ENCODE data around the gene NCMAP.
A peak's percentile ranks its signal among the peaks of the same experiment; 100 is the strongest.

Gene NCMAP

GRCh38 chr1:24586970-24587820 is 31.3 kb downstream of the NCMAP start:
- no peak overlapping the region for H3K9ac ChIP-seq (ENCODE audit: low read length)
- H3K23ac ChIP-seq (ENCODE audit: low read length) = no peak overlapping the region
- no peaks in the 10 kb centered on the region for H3K36me3 ChIP-seq (ENCODE audit: control insufficient read depth in 1 of 2, insufficient read depth in 2 of 2, low read length in 2 of 2)
- no peak overlapping the region for H2BK120ac ChIP-seq (ENCODE audit: insufficient read depth, low read length, poor library complexity)
- H3K9me3 ChIP-seq (ENCODE audit: insufficient read depth, low read depth, low read length) = no peaks in the 10 kb centered on the region
- H2AFZ ChIP-seq (ENCODE audit: insufficient read depth, low read length, poor library complexity) = no peak overlapping the region
- H3K4me1 ChIP-seq (ENCODE audit: control insufficient read depth in 1 of 2, insufficient read depth in 2 of 2, low read length in 2 of 2) = peaks cover 8 to 9% of the 10 kb centered on the region in 2 experiments
- no peak overlapping the region for H3K14ac ChIP-seq (ENCODE audit: low read length)
- H2BK5ac ChIP-seq (ENCODE audit: low read depth, low read length, poor library complexity) = no peak overlapping the region
- peaks cover 6% of the 10 kb centered on the region for H3K79me1 ChIP-seq (ENCODE audit: low read length)
- no peaks in the 10 kb centered on the region for H3K79me2 ChIP-seq (ENCODE audit: control insufficient read depth, insufficient read depth, low read length, poor library complexity)
- H3K4ac ChIP-seq (ENCODE audit: low read depth, low read length) = no peak overlapping the region
- DNase-seq = peak; percentile 48 to 82
- no peak overlapping the region for H2AK5ac ChIP-seq (ENCODE audit: low read length)
- H4K91ac ChIP-seq (ENCODE audit: low read depth, low read length) = no peak overlapping the region
- H3K4me2 ChIP-seq (ENCODE audit: low read length) = no peak overlapping the region
- no peaks in the 10 kb centered on the region for H3K27me3 ChIP-seq (ENCODE audit: insufficient read depth, low read length)
- no peak overlapping the region for H3K27ac ChIP-seq (ENCODE audit: low read depth, low read length)
- no peak overlapping the region for H4K12ac ChIP-seq (ENCODE audit: low read depth, low read length)
- H4K8ac ChIP-seq (ENCODE audit: low read depth, low read length) = peak overlapping the region; percentile 43
- H2BK12ac ChIP-seq (ENCODE audit: low read length) = no peak overlapping the region
- H3K18ac ChIP-seq (ENCODE audit: low read length) = no peak overlapping the region
- no peak overlapping the region for H3K4me3 ChIP-seq (ENCODE audit: low read depth, low read length)
- no CpG with 5 or more reads among the region's 9 CpGs for WGBS (ENCODE audit: extremely low coverage, insufficient coverage, insufficient read length)

GRCh38 chr1:24588573-24588972 is 32.7 kb downstream of the NCMAP start:
- H4K91ac ChIP-seq (ENCODE audit: low read depth, low read length) = no peak overlapping the region
- no peak overlapping the region for H2BK5ac ChIP-seq (ENCODE audit: low read depth, low read length, poor library complexity)
- H3K23ac ChIP-seq (ENCODE audit: low read length) = no peak overlapping the region
- no peak overlapping the region for H2AFZ ChIP-seq (ENCODE audit: insufficient read depth, low read length, poor library complexity)
- no peak overlapping the region for H3K18ac ChIP-seq (ENCODE audit: low read length)
- H3K14ac ChIP-seq (ENCODE audit: low read length) = no peak overlapping the region
- no peak overlapping the region for H3K4ac ChIP-seq (ENCODE audit: low read depth, low read length)
- no peak overlapping the region for H4K12ac ChIP-seq (ENCODE audit: low read depth, low read length)
- H2BK12ac ChIP-seq (ENCODE audit: low read length) = peak overlapping the region; percentile 50
- no peak overlapping the region for H2AK5ac ChIP-seq (ENCODE audit: low read length)
- peaks cover 8 to 9% of the 10 kb centered on the region in 2 experiments for H3K4me1 ChIP-seq (ENCODE audit: control insufficient read depth in 1 of 2, insufficient read depth in 2 of 2, low read length in 2 of 2)
- H3K4me3 ChIP-seq (ENCODE audit: low read depth, low read length) = no peak overlapping the region
- no peak overlapping the region for H3K9ac ChIP-seq (ENCODE audit: low read length)
- H4K8ac ChIP-seq (ENCODE audit: low read depth, low read length) = no peak overlapping the region
- H3K27me3 ChIP-seq (ENCODE audit: insufficient read depth, low read length) = no peaks in the 10 kb centered on the region
- no peaks in the 10 kb centered on the region for H3K36me3 ChIP-seq (ENCODE audit: control insufficient read depth in 1 of 2, insufficient read depth in 2 of 2, low read length in 2 of 2)
- no peak for DNase-seq
- no CpG with 5 or more reads among the region's 5 CpGs for WGBS (ENCODE audit: extremely low coverage, insufficient coverage, insufficient read length)
- H3K4me2 ChIP-seq (ENCODE audit: low read length) = no peak overlapping the region
- H3K27ac ChIP-seq (ENCODE audit: low read depth, low read length) = no peak overlapping the region
- no peak overlapping the region for H2BK120ac ChIP-seq (ENCODE audit: insufficient read depth, low read length, poor library complexity)
- H3K79me1 ChIP-seq (ENCODE audit: low read length) = peaks cover 6% of the 10 kb centered on the region
- no peaks in the 10 kb centered on the region for H3K9me3 ChIP-seq (ENCODE audit: insufficient read depth, low read depth, low read length)
- no peaks in the 10 kb centered on the region for H3K79me2 ChIP-seq (ENCODE audit: control insufficient read depth, insufficient read depth, low read length, poor library complexity)

GRCh38 chr1:24589200-24589599 is 33.3 kb downstream of the NCMAP start:
- Histone ChIP-seq H3K4ac (ENCODE audit: low read depth, low read length) (no peak overlapping the region), H3K36me3 (ENCODE audit: control insufficient read depth in 1 of 2, insufficient read depth in 2 of 2, low read length in 2 of 2) (no peaks in the 10 kb centered on the region), H2BK5ac (ENCODE audit: low read depth, low read length, poor library complexity) (no peak overlapping the region), H3K27me3 (ENCODE audit: insufficient read depth, low read length) (no peaks in the 10 kb centered on the region), H2BK12ac (ENCODE audit: low read length) (no peak overlapping the region), H3K4me3 (ENCODE audit: low read depth, low read length) (no peak overlapping the region), H3K79me1 (ENCODE audit: low read length) (peaks cover 6% of the 10 kb centered on the region), H3K4me1 (ENCODE audit: control insufficient read depth in 1 of 2, insufficient read depth in 2 of 2, low read length in 2 of 2) (peaks cover 8 to 11% of the 10 kb centered on the region in 2 experiments), H2AK5ac (ENCODE audit: low read length) (no peak overlapping the region), H2AFZ (ENCODE audit: insufficient read depth, low read length, poor library complexity) (no peak overlapping the region), H3K79me2 (ENCODE audit: control insufficient read depth, insufficient read depth, low read length, poor library complexity) (no peaks in the 10 kb centered on the region), H3K4me2 (ENCODE audit: low read length) (no peak overlapping the region), H3K18ac (ENCODE audit: low read length) (no peak overlapping the region), H4K91ac (ENCODE audit: low read depth, low read length) (no peak overlapping the region), H3K9ac (ENCODE audit: low read length) (no peak overlapping the region), H2BK120ac (ENCODE audit: insufficient read depth, low read length, poor library complexity) (no peak overlapping the region), H4K8ac (ENCODE audit: low read depth, low read length) (no peak overlapping the region), H3K27ac (ENCODE audit: low read depth, low read length) (no peak overlapping the region), H4K12ac (ENCODE audit: low read depth, low read length) (no peak overlapping the region), H3K9me3 (ENCODE audit: insufficient read depth, low read depth, low read length) (no peaks in the 10 kb centered on the region), H3K14ac (ENCODE audit: low read length) (no peak overlapping the region), H3K23ac (ENCODE audit: low read length) (no peak overlapping the region)
- no peak for DNase-seq
- WGBS (ENCODE audit: extremely low coverage, insufficient coverage, insufficient read length) = no CpG with 5 or more reads among the region's 3 CpGs

GRCh38 chr1:24591781-24592180 is 35.9 kb downstream of the NCMAP start:
- H3K4me3 ChIP-seq (ENCODE audit: low read depth, low read length) = no peak overlapping the region
- H3K27me3 ChIP-seq (ENCODE audit: insufficient read depth, low read length) = no peaks in the 10 kb centered on the region
- H2BK5ac ChIP-seq (ENCODE audit: low read depth, low read length, poor library complexity) = peak overlapping the region; percentile 92
- H2BK120ac ChIP-seq (ENCODE audit: insufficient read depth, low read length, poor library complexity) = peak overlapping the region; percentile 95
- no peak overlapping the region for H2AK5ac ChIP-seq (ENCODE audit: low read length)
- H3K4ac ChIP-seq (ENCODE audit: low read depth, low read length) = no peak overlapping the region
- H4K91ac ChIP-seq (ENCODE audit: low read depth, low read length) = peak overlapping the region; percentile 84
- peak in 1 of 2 donors; percentile 31 for DNase-seq
- no peak overlapping the region for H2AFZ ChIP-seq (ENCODE audit: insufficient read depth, low read length, poor library complexity)
- peaks cover 9% of the 10 kb centered on the region for H3K79me1 ChIP-seq (ENCODE audit: low read length)
- H3K79me2 ChIP-seq (ENCODE audit: control insufficient read depth, insufficient read depth, low read length, poor library complexity) = no peaks in the 10 kb centered on the region
- H3K14ac ChIP-seq (ENCODE audit: low read length) = peak overlapping the region; percentile 80
- no peaks in the 10 kb centered on the region for H3K36me3 ChIP-seq (ENCODE audit: control insufficient read depth in 1 of 2, insufficient read depth in 2 of 2, low read length in 2 of 2)
- H3K27ac ChIP-seq (ENCODE audit: low read depth, low read length) = peak overlapping the region; percentile 75
- no peak overlapping the region for H3K23ac ChIP-seq (ENCODE audit: low read length)
- H3K4me2 ChIP-seq (ENCODE audit: low read length) = no peak overlapping the region
- peak overlapping the region; percentile 68 for H4K8ac ChIP-seq (ENCODE audit: low read depth, low read length)
- no peak overlapping the region for H4K12ac ChIP-seq (ENCODE audit: low read depth, low read length)
- peak overlapping the region; percentile 51 for H2BK12ac ChIP-seq (ENCODE audit: low read length)
- peaks cover 11% of the 10 kb centered on the region in 2 experiments for H3K4me1 ChIP-seq (ENCODE audit: control insufficient read depth in 1 of 2, insufficient read depth in 2 of 2, low read length in 2 of 2)
- no peak overlapping the region for H3K18ac ChIP-seq (ENCODE audit: low read length)
- H3K9ac ChIP-seq (ENCODE audit: low read length) = no peak overlapping the region
- no CpG with 5 or more reads among the region's 3 CpGs for WGBS (ENCODE audit: extremely low coverage, insufficient coverage, insufficient read length)
- H3K9me3 ChIP-seq (ENCODE audit: insufficient read depth, low read depth, low read length) = no peaks in the 10 kb centered on the region

Measured in trophoblast cell (in vitro differentiated cells and primary cell).